Activated CD4-positive, CD25-positive, alpha-beta regulatory T cell (primary cell): ENCODE results near the gene MSI2.

Experiments
- DNase-seq, 4 experiments: peaks; one replicate each; lab custom pipeline; 2025; lab: John Stamatoyannopoulos, UW

The MSI2 gene

GRCh38 chr17:57506774-57507127 lies 250.4 kb downstream of the MSI2 start:
- DNase-seq: no peak

GRCh38 chr17:57507828-57508227 lies 251.5 kb downstream of the MSI2 start:
- DNase-seq: no peak

GRCh38 chr17:57508671-57509070 lies 252.3 kb downstream of the MSI2 start:
- no peak for DNase-seq

GRCh38 chr17:57511475-57512123 lies 255.3 kb downstream of the MSI2 start:
- DNase-seq: no peak

- DNase-seq: no peak
These were observed 255.9 kb downstream of the MSI2 start for GRCh38 chr17:57512258-57512657.

GRCh38 chr17:57512691-57513090 lies 256.4 kb downstream of the MSI2 start:
- no peak for DNase-seq

GRCh38 chr17:57513569-57513968 lies 257.2 kb downstream of the MSI2 start:
- no peak for DNase-seq

- no peak for DNase-seq
These were observed 258.3 kb downstream of the MSI2 start for GRCh38 chr17:57514614-57515013.

GRCh38 chr17:57515662-57516211 lies 259.4 kb downstream of the MSI2 start:
- no peak for DNase-seq

- no peak for DNase-seq
These were observed 260.2 kb downstream of the MSI2 start for GRCh38 chr17:57516290-57517230.

GRCh38 chr17:57517273-57517631 lies 260.9 kb downstream of the MSI2 start:
- DNase-seq: no peak

GRCh38 chr17:57517632-57518456 lies 261.5 kb downstream of the MSI2 start:
- no peak for DNase-seq

- no peak for DNase-seq
These were observed 262.6 kb downstream of the MSI2 start for GRCh38 chr17:57518587-57519581.

GRCh38 chr17:57519800-57520199 lies 263.5 kb downstream of the MSI2 start:
- no peak for DNase-seq

GRCh38 chr17:57521606-57522005 lies 265.3 kb downstream of the MSI2 start:
- no peak for DNase-seq

GRCh38 chr17:57522042-57523005 lies 266.0 kb downstream of the MSI2 start:
- DNase-seq: no peak

GRCh38 chr17:57523926-57524632 lies 267.8 kb downstream of the MSI2 start:
- DNase-seq: no peak

GRCh38 chr17:57524839-57525568 lies 268.7 kb downstream of the MSI2 start:
- no peak for DNase-seq
